Left lung (tissue), 10 donors: ENCODE results near the gene LLPH. TPM values are rescaled to one million over a fixed set of nuclear protein-coding genes. Genes with fewer than 3 reads are reported as not detected.

Experiments used
- ATAC-seq: fragments of 200-7000 bp; cut with Tn5 transposase; one replicate; pipeline ENCODE4 v1.9.1; 2020; ENCODE audit warnings: moderate library complexity
- DNase-seq, 4 donors: peaks; one replicate each; pipeline ENCODE4 v3.0.0-alpha.2; 2013 to 2020
- H3K27ac ChIP-seq, 2 donors: fragments of 200-600 bp; sonication (generic) in 1 of 2; one replicate each; pipeline versions ENCODE4 v1.5.0 to v1.8.0; 2020 to 2021
- H3K27me3 ChIP-seq, 2 donors: fragments of 200-600 bp; sonication (generic) in 1 of 2; one replicate each; pipeline versions ENCODE4 v1.5.0 to v1.8.0; 2020 to 2021
- H3K36me3 ChIP-seq, 2 donors: fragments of 200-600 bp; sonication (generic) in 1 of 2; one replicate each; pipeline versions ENCODE4 v1.5.0 to v1.8.0; 2020 to 2021
- H3K4me1 ChIP-seq, 2 donors: fragments of 200-600 bp; one replicate each; pipeline ENCODE4 v1.8.0; 2021
- H3K4me3 ChIP-seq, 2 donors: fragments of 200-600 bp; sonication (generic) in 1 of 2; one replicate each; pipeline versions ENCODE4 v1.5.0 to v1.8.0; 2020 to 2021; ENCODE audit warnings: mild to moderate bottlenecking in 1 of 2
- H3K9me3 ChIP-seq, 2 donors: fragments of 200-600 bp; sonication (generic) in 1 of 2; one replicate each; pipeline versions ENCODE4 v1.5.0 to v1.8.0; 2020 to 2021
- intact Hi-C, 2 donors: fragments of 100-400 bp; cut with DNase I; formaldehyde crosslinking; loops; one replicate each; pipeline versions ENCODE4 v1.11.2 to v1.14.2; 2022
- polyA plus RNA-seq, 6 donors: library from polyadenylated mRNA; unstranded; fragments of 120-200 nt; gene quantifications; one replicate each; pipeline ENCODE4 v1.2.1, GENCODE V29; 2013; ENCODE audit not compliant: insufficient read length in 6 of 6
- total RNA-seq, 2 donors: library from RNA; stranded (reverse); fragmentation: NEBNext Ultra II Directional; extraction: Animal tissue kit (Norgen Biotek cat#: 25700); gene quantifications; one replicate each; pipeline ENCODE4 v1.2.1, GENCODE V29; 2021
- TF ChIP-seq, protein P1 (sequence below), 2 donors: fragments of 200-600 bp; sonication (generic) in 1 of 2; IDR thresholded peaks; one replicate each; pipeline versions ENCODE4 v1.5.0 to v1.8.0; 2021; ENCODE audit warnings: antibody characterized with exemption in 2 of 2
- donor health status: DM: no; HTN: yes; CAD: no.
- donor health status: DM: no; HTN: no; CAD: no.

Gene LLPH
- total and polyA plus RNA-seq, 8 donors: 16.8 to 26.5 (median 23.5) TPM

DNA sequence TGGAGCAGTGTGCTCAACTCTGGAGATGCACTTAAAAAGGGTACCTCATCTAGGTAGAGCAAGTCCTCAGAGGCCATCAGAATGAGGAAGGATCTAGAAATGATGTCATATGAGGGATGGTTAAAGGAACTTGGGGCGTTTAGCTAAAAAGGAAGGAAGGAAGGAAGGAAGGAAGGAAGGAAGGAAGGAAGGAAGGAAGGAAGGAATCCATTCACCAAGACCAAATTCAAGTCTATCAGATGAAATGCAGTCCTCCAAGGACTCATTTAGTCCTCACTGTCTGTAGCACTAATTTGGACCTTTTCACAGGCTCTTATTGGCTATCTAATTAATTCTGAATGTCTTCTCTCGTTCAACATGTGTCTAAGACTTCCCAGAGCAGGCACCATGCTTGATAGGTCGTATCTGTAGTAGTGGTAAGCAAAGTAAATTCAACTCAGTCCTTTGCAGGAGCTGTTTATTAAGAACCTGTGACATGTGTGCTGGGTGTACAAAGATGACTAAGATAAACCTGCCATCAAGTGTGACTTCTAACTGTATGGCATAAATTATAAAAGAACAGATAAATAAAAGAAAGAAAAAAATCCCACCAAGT, 63.5 kb downstream of the LLPH start:
- H3K4me3 ChIP-seq: no peak overlapping the region
- H3K4me1 ChIP-seq: peaks cover 0 to 3% of the 10 kb centered on the region in 2 donors
- ATAC-seq (no peak), DNase-seq (no peak)
- TF ChIP-seq, protein P1, sequence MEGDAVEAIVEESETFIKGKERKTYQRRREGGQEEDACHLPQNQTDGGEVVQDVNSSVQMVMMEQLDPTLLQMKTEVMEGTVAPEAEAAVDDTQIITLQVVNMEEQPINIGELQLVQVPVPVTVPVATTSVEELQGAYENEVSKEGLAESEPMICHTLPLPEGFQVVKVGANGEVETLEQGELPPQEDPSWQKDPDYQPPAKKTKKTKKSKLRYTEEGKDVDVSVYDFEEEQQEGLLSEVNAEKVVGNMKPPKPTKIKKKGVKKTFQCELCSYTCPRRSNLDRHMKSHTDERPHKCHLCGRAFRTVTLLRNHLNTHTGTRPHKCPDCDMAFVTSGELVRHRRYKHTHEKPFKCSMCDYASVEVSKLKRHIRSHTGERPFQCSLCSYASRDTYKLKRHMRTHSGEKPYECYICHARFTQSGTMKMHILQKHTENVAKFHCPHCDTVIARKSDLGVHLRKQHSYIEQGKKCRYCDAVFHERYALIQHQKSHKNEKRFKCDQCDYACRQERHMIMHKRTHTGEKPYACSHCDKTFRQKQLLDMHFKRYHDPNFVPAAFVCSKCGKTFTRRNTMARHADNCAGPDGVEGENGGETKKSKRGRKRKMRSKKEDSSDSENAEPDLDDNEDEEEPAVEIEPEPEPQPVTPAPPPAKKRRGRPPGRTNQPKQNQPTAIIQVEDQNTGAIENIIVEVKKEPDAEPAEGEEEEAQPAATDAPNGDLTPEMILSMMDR (IDR thresholded peaks at IDR 0.05): no peak
- no peaks in the 10 kb centered on the region for H3K9me3 ChIP-seq
- H3K27ac ChIP-seq: no peak overlapping the region
- intact Hi-C loops: no loop called here
- peaks cover 0 to 12% of the 10 kb centered on the region in 2 donors for H3K27me3 ChIP-seq
- H3K36me3 ChIP-seq: no peaks in the 10 kb centered on the region

Other genes with a start within 250 kb of the LLPH start
- 100 to 1,000 TPM; 150 to 152 TPM for gene TMBIM4, start 39.2 kb upstream of the LLPH start, total RNA-seq
- 100 to 1,000 TPM; 106 to 139 (median 113) TPM for gene TMBIM4, start 39.2 kb upstream of the LLPH start, polyA plus RNA-seq
- 10 to 100 TPM; 18.5 to 71.7 TPM for gene IRAK3, start 58.5 kb upstream of the LLPH start, total RNA-seq
- gene IRAK3, start 58.5 kb upstream of the LLPH start, polyA plus RNA-seq: 10 to 100 TPM; 29.1 to 41.6 (median 35.7) TPM
- 1 to 10 TPM; 3.8 to 6.4 TPM for gene HELB, start 171.7 kb upstream of the LLPH start, total RNA-seq
- gene HELB, start 171.7 kb upstream of the LLPH start, polyA plus RNA-seq: 1 to 10 TPM; 4.2 to 7.7 (median 6.6) TPM